Activated effector memory CD4-positive, alpha-beta T cell treated with Interleukin-2 at 50 U/mL for 16 hours (primary cell): ENCODE measurements around the gene HPD.
"Not testable (repeated sequence)": the region's sequence is repeated elsewhere in the genome, so short reads cannot be mapped to it uniquely, and the experiment has no call there.

Experiments
- DNase-seq: peaks from one replicate; pipeline ENCODE4 v3.0.0-alpha.2; 2020

HPD gene

GRCh38 chr12:121796855-121797751 is 61.6 kb downstream of the HPD start:
- DNase-seq, result no peak

GRCh38 chr12:121795034-121795968 is 63.4 kb downstream of the HPD start:
- DNase-seq, result peak; percentile 76

DNA sequence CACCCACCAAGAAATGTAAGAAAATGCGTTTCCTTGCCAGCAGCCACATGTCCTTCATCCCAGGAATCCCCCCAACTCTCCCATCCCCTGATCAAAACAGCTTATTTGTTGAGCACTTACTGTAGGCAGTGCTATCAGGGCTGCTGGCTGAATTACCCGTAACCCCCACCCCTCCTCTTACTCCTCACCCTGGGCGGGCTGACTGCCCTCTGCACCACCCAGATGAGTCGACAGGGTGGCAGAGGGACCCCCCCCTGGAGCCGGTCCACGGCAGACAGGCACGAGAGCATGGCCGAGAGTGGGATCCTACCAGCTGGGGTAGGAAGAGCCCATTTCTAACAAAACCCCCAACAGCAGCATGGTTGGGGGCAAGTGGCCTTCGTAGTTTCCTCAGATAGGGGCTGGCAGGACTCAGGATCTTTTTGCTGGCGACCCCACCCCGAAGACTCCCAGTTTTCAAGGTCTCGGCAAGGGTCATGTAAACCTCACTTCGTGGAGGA is 64.1 kb downstream of the HPD start:
- peak; percentile 50 for DNase-seq

DNA sequence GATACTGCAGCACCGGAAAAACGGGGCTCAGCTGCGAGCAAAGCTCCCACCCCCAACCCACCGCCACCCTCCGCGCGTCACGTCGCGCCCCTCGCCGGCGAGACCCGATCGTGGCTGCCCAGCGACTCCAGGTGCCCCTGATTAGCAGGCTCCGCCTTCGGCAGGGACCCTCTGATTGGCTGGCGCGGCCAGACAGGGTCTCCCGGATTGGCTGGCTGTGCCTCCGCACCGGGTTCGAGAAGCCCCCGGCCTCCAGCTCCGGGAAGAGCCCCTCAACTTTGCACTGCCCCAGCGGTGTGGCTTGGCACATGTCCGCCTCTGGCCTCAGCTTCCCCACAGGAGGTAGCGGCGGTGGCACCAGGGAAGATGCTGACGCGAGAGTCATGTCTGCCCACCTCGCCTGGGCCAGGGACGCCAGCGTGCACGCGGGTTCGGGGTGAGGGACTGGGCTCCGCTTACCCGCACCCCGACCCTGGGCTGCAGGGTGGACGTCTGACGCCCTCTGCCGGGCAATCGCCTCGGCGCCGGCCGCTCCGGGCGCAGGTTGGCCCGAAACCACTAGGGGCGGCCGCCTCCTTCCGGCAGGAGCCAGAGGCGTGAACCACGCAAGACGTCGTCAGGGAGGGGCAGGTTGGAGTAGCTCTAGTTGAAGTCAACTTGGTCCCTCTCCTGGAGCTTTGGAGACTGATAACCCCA is 64.7 kb downstream of the HPD start:
- peak; percentile 96 for DNase-seq

DNA sequence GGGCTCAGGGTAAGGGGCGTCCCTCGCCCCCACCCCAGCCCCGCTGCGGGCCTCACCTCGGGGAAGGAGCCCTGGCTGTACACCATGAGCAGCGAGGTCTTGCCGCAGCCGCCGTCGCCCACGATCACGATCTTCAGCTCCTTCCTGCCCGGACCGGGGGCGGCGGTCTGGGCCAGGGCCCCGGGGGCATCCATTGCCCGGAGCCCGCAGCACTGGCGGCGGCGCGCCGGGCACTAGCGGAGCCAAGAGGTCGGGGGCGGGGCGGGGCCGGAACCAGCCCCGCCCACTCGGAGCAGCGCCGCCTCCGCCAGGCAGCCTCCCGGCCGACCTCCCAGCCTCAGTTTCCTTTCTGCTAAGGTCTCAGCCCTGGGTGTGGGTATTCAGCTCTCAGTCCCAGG is 65.2 kb downstream of the HPD start, which contains the start of gene RHOF:
TSS of gene RHOF (minus strand) at position 249 of the 398 bp plus-strand sequence. CDS start at position 194, 55 bp downstream.
- DNase-seq, result no peak

GRCh38 chr12:121792607-121793439 is 65.8 kb downstream of the HPD start:
- peak; percentile 48 for DNase-seq

DNA sequence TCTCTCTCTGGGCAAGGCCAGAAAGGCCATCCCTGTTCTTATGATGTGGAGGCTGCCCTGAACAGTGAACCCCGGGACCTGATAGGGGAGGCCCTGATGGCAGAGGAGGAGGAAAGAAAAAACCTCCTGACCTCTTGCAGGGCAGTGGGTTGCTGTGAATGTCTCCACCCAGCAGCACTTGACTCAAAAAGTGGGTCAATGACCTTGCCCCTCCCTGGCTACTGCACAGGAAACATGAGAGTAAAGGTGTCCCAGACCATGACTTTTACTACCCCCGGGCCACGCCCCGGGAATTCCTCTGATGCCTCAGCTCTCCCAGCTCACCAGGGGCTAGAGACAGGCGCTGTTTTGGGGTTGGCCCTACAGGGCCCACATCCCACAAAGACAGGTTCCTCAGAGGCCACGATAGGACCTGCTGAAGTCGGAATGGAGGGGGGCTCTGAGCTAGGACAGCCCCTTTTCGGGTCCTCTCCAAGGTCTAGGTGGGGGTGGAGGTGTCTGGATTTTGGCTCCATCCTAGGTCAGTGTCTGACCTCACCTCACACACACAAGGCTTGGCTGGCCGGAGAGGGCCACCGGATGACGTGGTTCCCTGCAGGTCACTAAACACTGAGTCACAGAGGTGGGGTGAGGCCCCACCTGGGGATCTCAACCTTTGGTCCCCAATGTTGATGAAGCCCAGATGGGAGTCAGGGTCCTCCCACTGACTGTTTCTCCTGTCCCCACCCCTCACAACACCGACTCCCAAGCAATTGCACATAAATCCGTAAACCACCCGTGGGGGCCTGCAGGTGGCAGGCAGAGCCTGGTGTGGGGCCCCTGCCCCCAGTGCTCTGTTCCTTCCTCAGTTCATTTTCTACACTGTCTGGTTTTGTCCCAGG is 66.7 kb downstream of the HPD start:
- DNase-seq, result no peak

DNA sequence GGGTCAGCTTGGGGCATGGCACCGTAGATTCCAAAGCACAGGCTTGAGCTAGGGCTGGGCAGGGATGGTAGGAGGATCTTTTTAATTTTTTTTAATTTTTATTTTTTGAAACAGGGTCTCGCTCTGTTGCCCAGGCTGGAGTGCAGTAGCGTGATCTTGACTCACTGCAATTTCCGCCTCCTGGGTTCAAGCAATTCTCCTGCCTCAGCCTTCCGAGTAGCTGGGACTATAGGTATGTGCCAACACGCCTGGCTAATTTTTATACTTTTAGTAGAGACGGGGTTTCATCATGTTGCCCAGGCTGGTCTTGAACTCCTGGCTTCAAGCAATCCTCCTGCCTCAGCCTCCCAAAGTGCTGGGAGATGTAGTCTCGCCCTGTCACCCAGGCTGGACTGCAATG is 67.9 kb downstream of the HPD start:
- DNase-seq, result not testable (repeated sequence)

DNA sequence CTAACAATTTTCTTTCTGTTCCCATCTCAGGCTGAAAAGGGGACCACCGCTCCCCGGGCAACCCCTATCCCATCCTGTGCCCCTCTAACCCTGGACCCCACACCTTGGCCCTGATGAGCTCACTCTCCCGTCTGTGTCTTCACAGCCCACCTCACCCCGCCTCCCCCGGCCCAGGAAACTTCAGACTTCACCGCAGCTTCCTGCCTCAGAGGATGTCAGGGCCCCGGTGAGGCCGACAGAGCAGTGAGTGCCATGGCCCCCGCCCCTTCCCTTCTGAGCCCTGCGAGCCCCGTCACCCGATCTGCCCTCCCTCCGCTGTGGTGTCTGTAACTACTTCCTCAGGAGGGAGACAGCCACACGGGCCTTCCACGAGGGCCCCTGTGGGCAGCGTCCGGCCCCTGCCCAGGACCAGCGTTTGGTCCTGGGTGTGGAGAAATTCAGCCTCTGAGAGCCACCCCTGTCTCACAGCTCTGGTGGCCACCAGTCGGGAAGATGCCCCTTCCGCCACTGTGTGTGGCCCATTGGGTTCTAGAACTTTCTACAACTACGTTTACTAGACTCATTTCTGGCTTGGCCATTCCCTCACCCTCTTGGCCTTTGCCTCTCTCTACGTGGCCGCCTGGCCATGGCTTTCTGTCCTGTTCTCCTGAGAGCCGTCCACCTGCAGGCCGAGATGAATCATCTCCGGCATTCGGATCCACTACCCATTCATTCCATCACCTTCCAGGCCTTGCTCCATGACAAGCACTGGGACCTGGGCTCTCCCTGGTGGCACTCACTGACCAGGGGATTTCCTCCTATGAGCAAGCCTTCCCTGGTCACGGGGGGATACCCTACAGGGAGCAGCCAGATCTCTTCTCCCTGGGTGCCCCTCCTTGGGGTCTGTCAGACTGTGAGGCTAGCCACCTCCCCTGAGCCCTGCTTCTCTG is 68.6 kb downstream of the HPD start:
- peak; percentile 95 for DNase-seq
